HL-60 (cell line): ENCODE measurements around the gene C17orf113.

ENCODE experiments used
- DNase-seq, 2 experiments: peaks; one replicate each; pipeline ENCODE4 v3.0.0-alpha.2; 2010 to 2020; ENCODE audit warnings: low read depth in 1 of 2, low spot score in 1 of 2
- H3K27ac ChIP-seq: fragments of 250-450 bp; sonication (Bioruptor Pico); replicated peaks from 2 replicates; pipeline ENCODE4 v1.5.1; 2020; ENCODE audit warnings: mild to moderate bottlenecking, moderate library complexity
- H3K27me3 ChIP-seq: fragments of 250-450 bp; sonication (Bioruptor Pico); 2 replicates; pipeline ENCODE4 v1.5.1; 2021; ENCODE audit warnings: mild to moderate bottlenecking, moderate library complexity; ENCODE audit not compliant: insufficient read depth, poor library complexity, severe bottlenecking
- H3K4me3 ChIP-seq: replicated peaks from 2 replicates; pipeline ENCODE4 v1.5.1; 2011; ENCODE audit warnings: mild to moderate bottlenecking, control low read depth, low read length; ENCODE audit not compliant: insufficient read depth
- GABPA ChIP-seq: IDR thresholded peaks from 2 replicates; pipeline ENCODE4 v1.6.1; 2012; ENCODE audit warnings: low read depth
- POLR2AphosphoS5 ChIP-seq: IDR thresholded peaks from 2 replicates; pipeline ENCODE4 v1.6.1; 2012; ENCODE audit warnings: low read depth
- REST ChIP-seq: IDR thresholded peaks from 2 replicates; pipeline ENCODE4 v1.6.1; 2012; ENCODE audit warnings: low read depth; ENCODE audit not compliant: insufficient replicate concordance
- SPI1 ChIP-seq: IDR thresholded peaks from 2 replicates; pipeline ENCODE4 v1.6.1; 2012; ENCODE audit warnings: low read depth, mild to moderate bottlenecking, borderline replicate concordance
- TF ChIP-seq, protein P1 (sequence below): IDR thresholded peaks from one replicate; pipeline ENCODE4 v1.5.1; 2011; ENCODE audit warnings: low read length, control low read depth, inconsistent platforms; ENCODE audit not compliant: insufficient read depth

C17orf113 gene

GRCh38 chr17:42090964-42091790 lies 40.8 kb upstream of the C17orf113 start:
- DNase-seq, result no peak
- no peak overlapping the region for H3K4me3 ChIP-seq
- no peaks in the 10 kb centered on the region for H3K27me3 ChIP-seq
- TF ChIP-seq POLR2AphosphoS5 (no peak), REST (no peak), SPI1 (no peak), GABPA (no peak)
- TF ChIP-seq, protein P1, sequence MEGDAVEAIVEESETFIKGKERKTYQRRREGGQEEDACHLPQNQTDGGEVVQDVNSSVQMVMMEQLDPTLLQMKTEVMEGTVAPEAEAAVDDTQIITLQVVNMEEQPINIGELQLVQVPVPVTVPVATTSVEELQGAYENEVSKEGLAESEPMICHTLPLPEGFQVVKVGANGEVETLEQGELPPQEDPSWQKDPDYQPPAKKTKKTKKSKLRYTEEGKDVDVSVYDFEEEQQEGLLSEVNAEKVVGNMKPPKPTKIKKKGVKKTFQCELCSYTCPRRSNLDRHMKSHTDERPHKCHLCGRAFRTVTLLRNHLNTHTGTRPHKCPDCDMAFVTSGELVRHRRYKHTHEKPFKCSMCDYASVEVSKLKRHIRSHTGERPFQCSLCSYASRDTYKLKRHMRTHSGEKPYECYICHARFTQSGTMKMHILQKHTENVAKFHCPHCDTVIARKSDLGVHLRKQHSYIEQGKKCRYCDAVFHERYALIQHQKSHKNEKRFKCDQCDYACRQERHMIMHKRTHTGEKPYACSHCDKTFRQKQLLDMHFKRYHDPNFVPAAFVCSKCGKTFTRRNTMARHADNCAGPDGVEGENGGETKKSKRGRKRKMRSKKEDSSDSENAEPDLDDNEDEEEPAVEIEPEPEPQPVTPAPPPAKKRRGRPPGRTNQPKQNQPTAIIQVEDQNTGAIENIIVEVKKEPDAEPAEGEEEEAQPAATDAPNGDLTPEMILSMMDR, result no peak
- no peak overlapping the region for H3K27ac ChIP-seq

GRCh38 chr17:42088736-42089135 lies 38.3 kb upstream of the C17orf113 start:
- no peak for DNase-seq
- H3K4me3 ChIP-seq, result no peak overlapping the region
- H3K27ac ChIP-seq, result no peak overlapping the region
- TF ChIP-seq POLR2AphosphoS5, result no peak
- TF ChIP-seq, protein P1, result no peak
- TF ChIP-seq REST, result no peak
- TF ChIP-seq GABPA, result no peak
- no peak for TF ChIP-seq SPI1
- no peaks in the 10 kb centered on the region for H3K27me3 ChIP-seq

DNA sequence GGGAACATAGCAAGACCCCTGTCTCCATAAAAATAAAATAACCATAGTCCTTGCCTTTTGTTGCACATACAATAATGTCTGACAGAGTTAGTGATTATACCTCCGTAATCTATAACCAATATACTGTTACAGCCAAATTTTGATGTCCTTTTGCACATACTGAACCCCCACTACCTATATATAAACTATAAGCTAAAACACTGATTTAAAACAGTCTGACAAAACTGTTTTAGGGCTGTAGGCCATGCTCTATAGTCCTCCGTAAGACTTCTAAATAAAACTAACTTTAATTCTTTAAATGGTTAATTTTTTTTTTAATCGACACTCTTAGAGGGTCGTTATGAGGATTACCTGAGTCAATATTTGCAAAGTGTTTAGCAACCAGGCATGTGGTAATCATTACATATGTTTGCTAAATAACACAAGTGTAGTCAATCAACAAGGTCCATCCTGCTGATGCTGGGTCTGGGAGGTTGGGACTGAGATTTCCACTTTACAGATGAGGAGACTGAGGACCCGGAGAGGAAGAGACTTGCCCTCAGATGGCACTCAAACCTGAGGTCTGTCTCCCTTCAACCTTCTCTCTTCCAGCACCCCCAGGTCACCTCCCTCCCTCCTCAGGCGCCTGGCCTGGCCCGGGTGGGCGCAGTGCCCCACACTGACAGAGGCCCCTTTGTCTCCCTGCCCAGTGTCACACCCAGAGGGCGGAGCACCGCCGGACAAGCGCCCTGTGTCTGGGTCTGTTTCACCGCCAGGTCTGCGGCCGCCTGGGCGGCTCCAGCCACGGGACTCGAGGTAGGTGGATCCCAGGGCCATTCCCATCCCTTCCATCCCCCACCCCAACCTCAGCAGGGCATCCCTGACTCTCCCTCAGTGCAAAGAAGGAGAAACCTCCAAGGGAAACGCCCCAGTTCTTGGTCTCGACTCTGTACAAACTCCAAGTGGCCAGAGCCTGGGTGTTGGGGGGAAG lies 37.6 kb upstream of the C17orf113 start:
- H3K27me3 ChIP-seq, result no peaks in the 10 kb centered on the region
- H3K4me3 ChIP-seq, result no peak overlapping the region
- TF ChIP-seq REST (no peak), SPI1 (no peak), POLR2AphosphoS5 (no peak), GABPA (no peak)
- TF ChIP-seq, protein P1, result no peak
- H3K27ac ChIP-seq, result no peak overlapping the region
- no peak for DNase-seq
